Uterus (tissue), 4 donors: ENCODE results near the gene NDEL1. TPM values are rescaled to one million over a fixed set of nuclear protein-coding genes. Genes with fewer than 3 reads are reported as not detected.

ENCODE experiments used
- DNase-seq, 2 donors: peaks; one replicate each; pipeline ENCODE4 v3.0.0-alpha.2; 2019 to 2020
- H3K27ac ChIP-seq, 2 donors: fragments of 200-600 bp; sonication (generic); 1 replicate in 1 of 2; 2 replicates in 1 of 2; pipeline ENCODE4 v1.5.1; 2016 to 2018
- H3K27me3 ChIP-seq, 2 donors: fragments of 200-600 bp; sonication (generic); one replicate each; pipeline ENCODE4 v1.5.1; 2018 to 2019; ENCODE audit warnings: control low read depth in 1 of 2
- H3K36me3 ChIP-seq, 2 donors: fragments of 200-600 bp; sonication (generic); one replicate each; pipeline ENCODE4 v1.5.1; 2019; ENCODE audit warnings: control low read depth in 1 of 2
- H3K4me1 ChIP-seq, 2 donors: fragments of 200-600 bp; sonication (generic); one replicate each; pipeline ENCODE4 v1.5.1; 2018 to 2019; ENCODE audit warnings: control low read depth in 1 of 2
- H3K4me3 ChIP-seq, 2 donors: fragments of 200-600 bp; sonication (generic); 1 replicate in 1 of 2; 2 replicates in 1 of 2; pipeline ENCODE4 v1.5.1; 2018 to 2019; ENCODE audit warnings: mild to moderate bottlenecking in 1 of 2
- H3K9me3 ChIP-seq, 2 donors: fragments of 200-600 bp; sonication (generic); one replicate each; pipeline ENCODE4 v1.5.1; 2019; ENCODE audit warnings: control low read depth in 1 of 2
- POLR2A ChIP-seq, 2 donors: fragments of 450-650 bp; IDR thresholded peaks; one replicate each; pipeline ENCODE4 v1.6.1; 2016; ENCODE audit warnings: antibody characterized with exemption in 2 of 2, mild to moderate bottlenecking in 1 of 2, moderate library complexity in 1 of 2
- intact Hi-C: fragments of 100-400 bp; cut with DNase I; formaldehyde crosslinking; loops from one replicate; pipeline ENCODE4 v1.15.1; 2023; ENCODE audit warnings: low total_unique reads
- small RNA-seq: library from RNA; depleted of rRNA; stranded (forward); fragments of <200 nt; gene quantifications from one replicate; pipeline ENCODE3, GENCODE V24; 2016
- total RNA-seq, 4 donors: library from RNA; depleted of rRNA in 3 of 4; stranded (reverse); fragments of >200 nt in 3 of 4; gene quantifications; one replicate each; pipeline versions ENCODE4 v1.1.0 to v1.2.4, GENCODE V29; 2014 to 2023
- TF ChIP-seq, protein P1 (sequence below), 4 experiments: fragments of 200-600 bp in 2 of 4; fragments of 450-650 bp in 2 of 4; sonication (generic) in 2 of 4; IDR thresholded peaks; one replicate each; pipeline ENCODE4 v1.5.1; 2016 to 2019; ENCODE audit warnings: antibody characterized with exemption in 4 of 4, mild to moderate bottlenecking in 2 of 4, moderate library complexity in 1 of 4
- donor health status: DM: yes; HTN: yes; CAD: no.

The NDEL1 gene
- total RNA-seq, 4 donors from 2014 or later = 19.5 to 114 (median 63.8) TPM

- no peaks in the 10 kb centered on the region for H3K36me3 ChIP-seq
- intact Hi-C loops = no loop called here
- TF ChIP-seq, protein P1, sequence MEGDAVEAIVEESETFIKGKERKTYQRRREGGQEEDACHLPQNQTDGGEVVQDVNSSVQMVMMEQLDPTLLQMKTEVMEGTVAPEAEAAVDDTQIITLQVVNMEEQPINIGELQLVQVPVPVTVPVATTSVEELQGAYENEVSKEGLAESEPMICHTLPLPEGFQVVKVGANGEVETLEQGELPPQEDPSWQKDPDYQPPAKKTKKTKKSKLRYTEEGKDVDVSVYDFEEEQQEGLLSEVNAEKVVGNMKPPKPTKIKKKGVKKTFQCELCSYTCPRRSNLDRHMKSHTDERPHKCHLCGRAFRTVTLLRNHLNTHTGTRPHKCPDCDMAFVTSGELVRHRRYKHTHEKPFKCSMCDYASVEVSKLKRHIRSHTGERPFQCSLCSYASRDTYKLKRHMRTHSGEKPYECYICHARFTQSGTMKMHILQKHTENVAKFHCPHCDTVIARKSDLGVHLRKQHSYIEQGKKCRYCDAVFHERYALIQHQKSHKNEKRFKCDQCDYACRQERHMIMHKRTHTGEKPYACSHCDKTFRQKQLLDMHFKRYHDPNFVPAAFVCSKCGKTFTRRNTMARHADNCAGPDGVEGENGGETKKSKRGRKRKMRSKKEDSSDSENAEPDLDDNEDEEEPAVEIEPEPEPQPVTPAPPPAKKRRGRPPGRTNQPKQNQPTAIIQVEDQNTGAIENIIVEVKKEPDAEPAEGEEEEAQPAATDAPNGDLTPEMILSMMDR (IDR thresholded peaks at IDR 0.05) = no peak
- TF ChIP-seq POLR2A (IDR thresholded peaks at IDR 0.05) = no peak
Measured at GRCh38 chr17:8514801-8515200, 79.1 kb downstream of the NDEL1 start.

More at GRCh38 chr17:8514801-8515200, 79.1 kb downstream of the NDEL1 start:
- Histone ChIP-seq H3K4me3 (no peak overlapping the region), H3K4me1 (no peaks in the 10 kb centered on the region), H3K9me3 (no peaks in the 10 kb centered on the region), H3K27ac (no peak overlapping the region), H3K27me3 (no peaks in the 10 kb centered on the region)
- DNase-seq = no peak

Small RNAs within 50 kb of the gene (small RNA-seq; reads per million reads assigned to genes)
- not detected for gene RNU7-43P

Other genes starting within 250 kb of the NDEL1 start
- gene BORCS6, start 245.7 kb upstream of the NDEL1 start, total RNA-seq = 1 to 10 TPM in 3 of 4 donors, under 1 TPM in 1; under 0.01 to 9.0 (median 6.1) TPM
- gene AURKB, start 225.3 kb upstream of the NDEL1 start, total RNA-seq = 10 to 100 TPM in 1 of 4 donors, not detected in 3; 12.8 TPM
- gene CTC1, start 187.8 kb upstream of the NDEL1 start, total RNA-seq = 10 to 100 TPM in 3 of 4 donors, 1 to 10 TPM in 1; 8.2 to 83.0 (median 20.0) TPM
- gene PFAS, start 186.6 kb upstream of the NDEL1 start, total RNA-seq = 10 to 100 TPM; 13.6 to 54.0 (median 40.0) TPM
- gene RANGRF, start 147.2 kb upstream of the NDEL1 start, total RNA-seq = 10 to 100 TPM in 2 of 4 donors, 1 to 10 TPM in 2; 5.1 to 39.6 (median 16.4) TPM
- 1 to 10 TPM in 2 of 4 donors, under 1 TPM in 2; 0.29 to 3.4 (median 0.95) TPM for gene SLC25A35, start 140.5 kb upstream of the NDEL1 start, total RNA-seq
- gene ARHGEF15, start 125.6 kb upstream of the NDEL1 start, total RNA-seq = 10 to 100 TPM in 1 of 4 donors, 1 to 10 TPM in 3; 1.0 to 35.5 (median 4.8) TPM
- not detected for gene ODF4, start 96.0 kb upstream of the NDEL1 start, total RNA-seq
- gene RPL26, start 52.7 kb upstream of the NDEL1 start, total RNA-seq = over 10,000 TPM in 1 of 4 donors, 1,000 to 10,000 TPM in 3; 2,192 to 15,169 (median 5,752) TPM
- gene RNF222, start 38.1 kb upstream of the NDEL1 start, total RNA-seq = not detected
- 100 to 1,000 TPM in 1 of 4 donors, 10 to 100 TPM in 3; 39.1 to 229 (median 65.0) TPM for gene MYH10, start 194.8 kb downstream of the NDEL1 start, total RNA-seq